ENCODE data around the gene KIAA0513.
"Not testable (repeated sequence)": the region's sequence is repeated elsewhere in the genome, so short reads cannot be mapped to it uniquely, and the experiment has no call there.

KIAA0513 gene

GRCh38 chr16:85046931-85047866 is 19.6 kb downstream of the KIAA0513 start:
- no peak for TF ChIP-seq CTCF (conservative IDR thresholded peaks at IDR 0.05)
- H3K27ac ChIP-seq, result no peak overlapping the region

GRCh38 chr16:85047867-85048455 is 20.4 kb downstream of the KIAA0513 start:
- TF ChIP-seq CTCF (conservative IDR thresholded peaks at IDR 0.05), result no peak
- H3K27ac ChIP-seq, result no peak overlapping the region

- no peak overlapping the region for H3K27ac ChIP-seq
- no peak for TF ChIP-seq CTCF (conservative IDR thresholded peaks at IDR 0.05)
Observed at GRCh38 chr16:85048921-85049562, 21.4 kb downstream of the KIAA0513 start.

GRCh38 chr16:85049706-85050305 is 22.2 kb downstream of the KIAA0513 start:
- H3K27ac ChIP-seq, result no peak overlapping the region
- TF ChIP-seq CTCF (conservative IDR thresholded peaks at IDR 0.05), result no peak

- H3K27ac ChIP-seq, result no peak overlapping the region
- no peak for TF ChIP-seq CTCF (conservative IDR thresholded peaks at IDR 0.05)
Observed at GRCh38 chr16:85051067-85051581, 23.5 kb downstream of the KIAA0513 start.

GRCh38 chr16:85051683-85052082 is 24.1 kb downstream of the KIAA0513 start:
- no peak for TF ChIP-seq CTCF (conservative IDR thresholded peaks at IDR 0.05)

GRCh38 chr16:85052536-85052935 is 24.9 kb downstream of the KIAA0513 start:
- TF ChIP-seq CTCF (conservative IDR thresholded peaks at IDR 0.05), result no peak
- no peak overlapping the region for H3K27ac ChIP-seq

More at GRCh38 chr16:85051683-85052082, 24.1 kb downstream of the KIAA0513 start:
- H3K27ac ChIP-seq, result no peak overlapping the region

GRCh38 chr16:85054321-85054720 is 26.7 kb downstream of the KIAA0513 start:
- H3K27ac ChIP-seq, result not testable (repeated sequence)
